ENCODE results near the gene HIPK3. TPM values are rescaled to one million over a fixed set of nuclear protein-coding genes. Genes with fewer than 3 reads are reported as not detected.
"Not testable (repeated sequence)": the region's sequence is repeated elsewhere in the genome, so short reads cannot be mapped to it uniquely, and the experiment has no call there.

HIPK3 gene
- total RNA-seq, 1 experiment from 2014 or later = 68.5 TPM

GRCh38 chr11:33360642-33361041, 103.5 kb downstream of the HIPK3 start:
- no peaks in the 10 kb centered on the region for H3K9me3 Mint-ChIP-seq (ENCODE audit: unreplicated experiment)
- TF ChIP-seq, protein P1, sequence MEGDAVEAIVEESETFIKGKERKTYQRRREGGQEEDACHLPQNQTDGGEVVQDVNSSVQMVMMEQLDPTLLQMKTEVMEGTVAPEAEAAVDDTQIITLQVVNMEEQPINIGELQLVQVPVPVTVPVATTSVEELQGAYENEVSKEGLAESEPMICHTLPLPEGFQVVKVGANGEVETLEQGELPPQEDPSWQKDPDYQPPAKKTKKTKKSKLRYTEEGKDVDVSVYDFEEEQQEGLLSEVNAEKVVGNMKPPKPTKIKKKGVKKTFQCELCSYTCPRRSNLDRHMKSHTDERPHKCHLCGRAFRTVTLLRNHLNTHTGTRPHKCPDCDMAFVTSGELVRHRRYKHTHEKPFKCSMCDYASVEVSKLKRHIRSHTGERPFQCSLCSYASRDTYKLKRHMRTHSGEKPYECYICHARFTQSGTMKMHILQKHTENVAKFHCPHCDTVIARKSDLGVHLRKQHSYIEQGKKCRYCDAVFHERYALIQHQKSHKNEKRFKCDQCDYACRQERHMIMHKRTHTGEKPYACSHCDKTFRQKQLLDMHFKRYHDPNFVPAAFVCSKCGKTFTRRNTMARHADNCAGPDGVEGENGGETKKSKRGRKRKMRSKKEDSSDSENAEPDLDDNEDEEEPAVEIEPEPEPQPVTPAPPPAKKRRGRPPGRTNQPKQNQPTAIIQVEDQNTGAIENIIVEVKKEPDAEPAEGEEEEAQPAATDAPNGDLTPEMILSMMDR (IDR thresholded peaks at IDR 0.05; ENCODE audit: insufficient read depth in 1 of 2, low read depth in 1 of 2, low read length in 1 of 2, severe bottlenecking in 1 of 2, unreplicated experiment in 1 of 2) = no peak
- no peaks in the 10 kb centered on the region for H3K4me1 Mint-ChIP-seq (ENCODE audit: low read depth, unreplicated experiment)
- H3K36me3 Mint-ChIP-seq (ENCODE audit: insufficient read depth, unreplicated experiment) = no peaks in the 10 kb centered on the region
- no peak overlapping the region for H3K27ac Mint-ChIP-seq (ENCODE audit: unreplicated experiment)
- Histone ChIP-seq H3K4me3 (ENCODE audit: low read depth, low read length) (no peak overlapping the region), H3K36me3 (ENCODE audit: control insufficient read depth, insufficient read depth, low read length) (no peaks in the 10 kb centered on the region), H3K4me1 (no peaks in the 10 kb centered on the region), H3K9me3 (no peaks in the 10 kb centered on the region), H3K27me3 (replicated peaks; ENCODE audit: control insufficient read depth, insufficient read depth, low read length) (no peaks in the 10 kb centered on the region)
- ChIA-PET POLR2A (no interaction called here), CTCF (interaction anchor here (2.3 kb wide), 1 partner anchor 382 kb away, joined by 13 read pairs; no protein-coding TSS in a partner anchor)
- H3K4me3 Mint-ChIP-seq (ENCODE audit: unreplicated experiment) = no peak overlapping the region
- DNase-seq = no peak
- no peaks in the 10 kb centered on the region for H3K27me3 Mint-ChIP-seq (ENCODE audit: insufficient read depth, unreplicated experiment)
- intact Hi-C loops (cut with micrococcal nuclease; ENCODE audit: unreplicated experiment) = loop anchor here (5.0 kb wide), 1 partner anchor 377 kb away; the partner anchor contains the start of gene CD59
- BruUV-seq (replicated peaks) = no TSS peak

DNA sequence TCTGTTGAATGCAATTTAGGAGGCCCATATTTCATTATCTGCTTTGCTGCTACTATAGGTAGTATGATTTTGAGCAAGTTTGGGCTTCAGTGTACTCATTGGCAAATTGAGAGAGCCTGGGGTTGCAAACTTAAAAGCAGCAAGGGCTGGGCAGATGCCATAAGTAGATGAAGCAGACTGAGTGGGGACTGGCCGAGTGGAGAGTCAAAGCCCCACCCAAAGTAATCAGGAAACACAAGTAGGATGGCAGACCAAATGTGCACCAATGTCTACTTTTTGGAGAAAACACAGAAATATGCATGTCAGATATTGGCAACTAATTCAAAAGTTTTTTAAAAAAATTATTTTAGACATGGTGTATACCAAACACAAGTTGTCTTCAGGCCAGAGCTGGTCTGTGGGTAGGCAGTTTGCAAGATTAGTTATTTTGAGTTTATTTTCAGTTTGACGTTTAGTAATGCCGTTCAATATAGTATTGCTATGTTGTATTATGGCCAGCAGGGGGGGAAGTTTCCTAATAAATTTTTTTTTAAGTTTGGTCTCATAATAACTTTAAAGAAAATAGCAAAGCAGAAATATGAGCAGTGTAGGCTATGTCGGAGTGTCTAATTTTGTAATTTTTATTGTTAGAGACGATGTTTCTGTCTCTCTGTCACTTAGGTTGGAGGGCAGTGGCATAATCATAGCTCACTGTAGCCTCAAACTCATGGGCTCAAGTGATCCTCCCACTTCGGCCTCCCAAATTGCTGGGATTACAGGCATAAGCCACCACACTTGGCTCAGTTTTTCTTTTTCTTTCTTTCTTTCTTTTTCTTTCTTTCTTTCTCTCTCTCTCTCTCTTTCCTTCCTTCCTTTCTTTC, 105.1 kb downstream of the HIPK3 start:
- H3K4me3 Mint-ChIP-seq (ENCODE audit: unreplicated experiment) = no peak overlapping the region
- intact Hi-C loops (cut with micrococcal nuclease; ENCODE audit: unreplicated experiment) = loop anchor here (1.0 to 5.0 kb wide), 5 partner anchors 75 to 467 kb away; partner anchors contain the start of gene CD59
- ChIA-PET POLR2A (no interaction called here), CTCF (interaction anchor here (0.7 to 2.3 kb wide), 4 partner anchors 75 to 380 kb away, joined by 3 to 13 read pairs (median 6); no protein-coding TSS in a partner anchor)
- H3K4me3 ChIP-seq (ENCODE audit: low read depth, low read length) = no peak overlapping the region
- H3K9me3 Mint-ChIP-seq (ENCODE audit: unreplicated experiment) = no peaks in the 10 kb centered on the region
- TF ChIP-seq, protein P1 (IDR thresholded peaks at IDR 0.05; ENCODE audit: insufficient read depth in 1 of 2, low read depth in 1 of 2, low read length in 1 of 2, severe bottlenecking in 1 of 2, unreplicated experiment in 1 of 2) = peak; percentile 45 to 76
- no peaks in the 10 kb centered on the region for H3K4me1 ChIP-seq
- H3K36me3 ChIP-seq (ENCODE audit: control insufficient read depth, insufficient read depth, low read length) = no peaks in the 10 kb centered on the region
- H3K27me3 Mint-ChIP-seq (ENCODE audit: insufficient read depth, unreplicated experiment) = peaks cover 2% of the 10 kb centered on the region
- H3K27me3 ChIP-seq (replicated peaks; ENCODE audit: control insufficient read depth, insufficient read depth, low read length) = no peaks in the 10 kb centered on the region
- H3K9me3 ChIP-seq = no peaks in the 10 kb centered on the region
- BruUV-seq (replicated peaks) = no TSS peak
- no peak overlapping the region for H3K27ac Mint-ChIP-seq (ENCODE audit: unreplicated experiment)
- peak in 1 of 2 experiments; percentile 34 for DNase-seq
- H3K4me1 Mint-ChIP-seq (ENCODE audit: low read depth, unreplicated experiment) = no peaks in the 10 kb centered on the region
- no peaks in the 10 kb centered on the region for H3K36me3 Mint-ChIP-seq (ENCODE audit: insufficient read depth, unreplicated experiment)

- no peaks in the 10 kb centered on the region for H3K27me3 ChIP-seq (replicated peaks; ENCODE audit: control insufficient read depth, insufficient read depth, low read length)
- no peak for DNase-seq
- H3K4me1 ChIP-seq = peaks cover 14% of the 10 kb centered on the region
- H3K4me3 ChIP-seq (ENCODE audit: low read depth, low read length) = no peak overlapping the region
- ChIA-PET POLR2A (interaction anchor here (0.6 kb wide), 1 partner anchor 106 kb away, joined by 3 read pairs; no protein-coding TSS in a partner anchor), CTCF (no interaction called here)
- BruUV-seq (replicated peaks) = no TSS peak
- no peak overlapping the region for H3K4me3 Mint-ChIP-seq (ENCODE audit: unreplicated experiment)
- H3K9me3 Mint-ChIP-seq (ENCODE audit: unreplicated experiment) = no peaks in the 10 kb centered on the region
- H3K4me1 Mint-ChIP-seq (ENCODE audit: low read depth, unreplicated experiment) = peaks cover 8% of the 10 kb centered on the region
- intact Hi-C loops (cut with micrococcal nuclease; ENCODE audit: unreplicated experiment) = no loop called here
- H3K36me3 Mint-ChIP-seq (ENCODE audit: insufficient read depth, unreplicated experiment) = no peaks in the 10 kb centered on the region
- H3K9me3 ChIP-seq = no peaks in the 10 kb centered on the region
- TF ChIP-seq, protein P1 (IDR thresholded peaks at IDR 0.05; ENCODE audit: insufficient read depth in 1 of 2, low read depth in 1 of 2, low read length in 1 of 2, severe bottlenecking in 1 of 2, unreplicated experiment in 1 of 2) = no peak
- H3K27ac Mint-ChIP-seq (ENCODE audit: unreplicated experiment) = no peak overlapping the region
- no peaks in the 10 kb centered on the region for H3K36me3 ChIP-seq (ENCODE audit: control insufficient read depth, insufficient read depth, low read length)
- peaks cover 2% of the 10 kb centered on the region for H3K27me3 Mint-ChIP-seq (ENCODE audit: insufficient read depth, unreplicated experiment)
These were observed 109.7 kb downstream of the HIPK3 start for GRCh38 chr11:33366918-33367317.

DNA sequence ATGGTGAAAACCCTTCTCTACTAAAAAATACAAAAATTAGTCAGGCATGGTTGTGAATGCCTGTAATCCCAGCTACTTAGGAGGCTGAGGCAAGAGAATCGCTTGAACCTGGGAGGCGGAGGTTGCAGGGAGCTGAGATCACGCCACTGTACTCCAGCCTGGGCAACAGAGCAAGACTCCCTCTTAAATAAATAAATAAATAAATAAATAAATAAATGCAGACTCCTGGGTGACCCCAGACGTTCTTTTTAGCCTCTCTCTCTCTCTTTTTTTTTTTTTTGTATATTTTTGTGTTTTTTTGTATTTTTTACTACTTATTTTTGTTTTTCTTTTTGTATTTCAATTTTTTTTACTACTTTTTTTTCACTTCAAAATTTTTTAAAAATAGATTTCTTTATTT, 111.3 kb downstream of the HIPK3 start:
- H3K27me3 ChIP-seq (replicated peaks; ENCODE audit: control insufficient read depth, insufficient read depth, low read length); H3K9me3 Mint-ChIP-seq (ENCODE audit: unreplicated experiment); H3K36me3 ChIP-seq (ENCODE audit: control insufficient read depth, insufficient read depth, low read length); H3K9me3 ChIP-seq; H3K4me1 Mint-ChIP-seq (ENCODE audit: low read depth, unreplicated experiment); CTCF ChIA-PET; POLR2A ChIA-PET; H3K4me3 ChIP-seq (ENCODE audit: low read depth, low read length); H3K4me3 Mint-ChIP-seq (ENCODE audit: unreplicated experiment); intact Hi-C loops (cut with micrococcal nuclease; ENCODE audit: unreplicated experiment); BruUV-seq (replicated peaks); H3K27me3 Mint-ChIP-seq (ENCODE audit: insufficient read depth, unreplicated experiment); DNase-seq; H3K27ac Mint-ChIP-seq (ENCODE audit: unreplicated experiment); H3K36me3 Mint-ChIP-seq (ENCODE audit: insufficient read depth, unreplicated experiment): not testable (repeated sequence)
- H3K4me1 ChIP-seq = peaks cover 14% of the 10 kb centered on the region

Data from Caco-2 (cell line).